WTC11 (cell line): Measurements from ENCODE around the gene FGF6. TPM values are rescaled to one million over a fixed set of nuclear protein-coding genes. Genes with fewer than 3 reads are reported as not detected.

Experiments used
- ATAC-seq: fragments of 200-7000 bp; cut with Tn5 transposase; 2 replicates; pipeline ENCODE4 v1.10.0; 2021; ENCODE audit warnings: mild to moderate bottlenecking, moderate library complexity
- CTCF ChIA-PET: fragments of 300-600 bp; sonication (Branson Sonifier 250); formaldehyde crosslinking; loops from one replicate; lab custom pipeline; 2021; ENCODE audit warnings: antibody characterized with exemption; lab: Charles Lee
- POLR2A ChIA-PET: fragments of 350-600 bp; sonication (Branson Sonifier 250); formaldehyde crosslinking; loops from one replicate; lab custom pipeline; 2021; ENCODE audit warnings: antibody characterized with exemption; lab: Charles Lee
- DNase-seq: peaks from one replicate; pipeline ENCODE4 v3.0.0; 2021; ENCODE audit warnings: low spot score
- H3K27ac Mint-ChIP-seq: 2 replicates; pipeline ENCODE4 v1.8.0; 2021; ENCODE audit warnings: mixed read lengths
- H3K27me3 Mint-ChIP-seq: 2 replicates; pipeline ENCODE4 v1.8.0; 2021; ENCODE audit warnings: low read depth, mild to moderate bottlenecking, moderate library complexity, mixed read lengths
- H3K36me3 Mint-ChIP-seq: 2 replicates; pipeline ENCODE4 v1.8.0; 2021; ENCODE audit warnings: mixed read lengths
- H3K4me1 Mint-ChIP-seq: 2 replicates; pipeline ENCODE4 v1.8.0; 2022; ENCODE audit warnings: mixed read lengths
- H3K4me3 Mint-ChIP-seq: 2 replicates; pipeline ENCODE4 v1.8.0; 2021; ENCODE audit warnings: mild to moderate bottlenecking, moderate library complexity, mixed read lengths
- H3K9me3 Mint-ChIP-seq: 2 replicates; pipeline ENCODE4 v1.8.0; 2021; ENCODE audit warnings: mixed read lengths
- AR ChIP-seq: fragments of 250-450 bp; sonication (Bioruptor Pico); IDR thresholded peaks from 2 replicates; pipeline ENCODE4 v1.9.0; 2021; ENCODE audit warnings: mild to moderate bottlenecking
- ARID4B ChIP-seq: sonication (generic); formaldehyde crosslinking; IDR thresholded peaks from 2 replicates; pipeline ENCODE4 v1.8.0; 2023; ENCODE audit warnings: missing genetic modification reagents, mild to moderate bottlenecking, borderline replicate concordance
- CTCF ChIP-seq: fragments of 200-600 bp; IDR thresholded peaks from 2 replicates; pipeline ENCODE4 v1.8.0; 2022; ENCODE audit warnings: antibody characterized with exemption
- E2F5 ChIP-seq: sonication (generic); formaldehyde crosslinking; IDR thresholded peaks from 2 replicates; pipeline ENCODE4 v1.8.1; 2022; ENCODE audit warnings: mild to moderate bottlenecking, moderate library complexity, missing genetic modification reagents
- EMX1 ChIP-seq: fragments of 250-450 bp; sonication (Bioruptor Pico); IDR thresholded peaks from 2 replicates; pipeline ENCODE4 v1.8.0; 2021; ENCODE audit warnings: mild to moderate bottlenecking
- FOXJ3 ChIP-seq: sonication (generic); formaldehyde crosslinking; IDR thresholded peaks from 2 replicates; pipeline ENCODE4 v1.9.0; 2021; ENCODE audit warnings: missing genetic modification reagents, mild to moderate bottlenecking, borderline replicate concordance
- FOXP1 ChIP-seq: sonication (generic); formaldehyde crosslinking; IDR thresholded peaks from 2 replicates; pipeline ENCODE4 v1.8.0; 2022; ENCODE audit warnings: missing genetic modification reagents, mild to moderate bottlenecking, moderate library complexity, borderline replicate concordance
- GRHL2 ChIP-seq: fragments of 250-450 bp; sonication (Bioruptor Pico); IDR thresholded peaks from 2 replicates; pipeline ENCODE4 v1.8.0; 2022; ENCODE audit warnings: mild to moderate bottlenecking, moderate library complexity; ENCODE audit not compliant: insufficient replicate concordance, severe bottlenecking
- MYBL2 ChIP-seq: sonication (generic); formaldehyde crosslinking; IDR thresholded peaks from 2 replicates; pipeline ENCODE4 v1.8.1; 2023; ENCODE audit warnings: mild to moderate bottlenecking, moderate library complexity, missing genetic modification reagents
- NFE2L1 ChIP-seq: sonication (generic); formaldehyde crosslinking; IDR thresholded peaks from 2 replicates; pipeline ENCODE4 v1.8.1; 2023; ENCODE audit warnings: missing genetic modification reagents
- PRDM15 ChIP-seq: sonication (generic); formaldehyde crosslinking; IDR thresholded peaks from 2 replicates; pipeline ENCODE4 v1.8.0; 2022; ENCODE audit warnings: missing genetic modification reagents
- SP1 ChIP-seq: sonication (generic); formaldehyde crosslinking; conservative IDR thresholded peaks from 2 replicates; pipeline ENCODE4 v1.8.1; 2022; ENCODE audit warnings: missing genetic modification reagents
- ZNF263 ChIP-seq: sonication (generic); formaldehyde crosslinking; IDR thresholded peaks from 2 replicates; pipeline ENCODE4 v1.8.1; 2022; ENCODE audit warnings: low read depth, mild to moderate bottlenecking, moderate library complexity, missing genetic modification reagents
- ZNF317 ChIP-seq: sonication (generic); formaldehyde crosslinking; IDR thresholded peaks from 2 replicates; pipeline ENCODE4 v1.8.1; 2023; ENCODE audit warnings: low read depth, mild to moderate bottlenecking, moderate library complexity, missing genetic modification reagents, borderline replicate concordance
- ZNF396 ChIP-seq: fragments of 250-450 bp; sonication (Bioruptor Pico); IDR thresholded peaks from 2 replicates; pipeline ENCODE4 v1.8.0; 2021; ENCODE audit warnings: mild to moderate bottlenecking, moderate library complexity, borderline replicate concordance
- total RNA-seq: library from RNA; stranded (reverse); gene quantifications from 3 replicates; pipeline ENCODE4 v1.2.3, GENCODE V29; 2021

FGF6 gene
- total RNA-seq, 1 experiment from 2014 or later: not detected

- H3K27me3 Mint-ChIP-seq: no peaks in the 10 kb centered on the region
- H3K4me3 Mint-ChIP-seq: no peak overlapping the region
- peaks cover 3% of the 10 kb centered on the region; the same call in 1 of the 2 replicates for H3K4me1 Mint-ChIP-seq
- H3K27ac Mint-ChIP-seq: no peak overlapping the region
- POLR2A ChIA-PET: no interaction called here
- H3K9me3 Mint-ChIP-seq: no peaks in the 10 kb centered on the region
- CTCF ChIA-PET: no interaction called here
- DNase-seq: no peak
- no peak for TF ChIP-seq CTCF
- no peak for TF ChIP-seq FOXJ3
- TF ChIP-seq PRDM15: no peak
- no peak for TF ChIP-seq E2F5 (CRISPR knock-in tag)
- TF ChIP-seq ZNF317 (CRISPR knock-in tag): no peak
- no peak for TF ChIP-seq ZNF396
- TF ChIP-seq ZNF263 (CRISPR knock-in tag): no peak
- TF ChIP-seq NFE2L1 (CRISPR knock-in tag): no peak
- TF ChIP-seq SP1: no peak
- TF ChIP-seq ARID4B: no peak
- no peak for TF ChIP-seq GRHL2 (CRISPR knock-in tag)
- no peak for TF ChIP-seq MYBL2
- no peak for TF ChIP-seq AR (CRISPR knock-in tag)
- no peak for TF ChIP-seq FOXP1
- no peak for TF ChIP-seq EMX1 (CRISPR knock-in tag)
- TF ChIP-seq, all 79 proteins: peak for 0
- ATAC-seq: no peak
- no peaks in the 10 kb centered on the region for H3K36me3 Mint-ChIP-seq
Observed at GRCh38 chr12:4424422-4424821, 21.2 kb downstream of the FGF6 start.
